ENCODE measurements around the gene GEMIN8. TPM values are rescaled to one million over a fixed set of nuclear protein-coding genes. Genes with fewer than 3 reads are reported as not detected.

Gene GEMIN8
- total RNA-seq, 4 donors from 2014 or later: 8.6 to 22.1 (median 12.6) TPM

DNA sequence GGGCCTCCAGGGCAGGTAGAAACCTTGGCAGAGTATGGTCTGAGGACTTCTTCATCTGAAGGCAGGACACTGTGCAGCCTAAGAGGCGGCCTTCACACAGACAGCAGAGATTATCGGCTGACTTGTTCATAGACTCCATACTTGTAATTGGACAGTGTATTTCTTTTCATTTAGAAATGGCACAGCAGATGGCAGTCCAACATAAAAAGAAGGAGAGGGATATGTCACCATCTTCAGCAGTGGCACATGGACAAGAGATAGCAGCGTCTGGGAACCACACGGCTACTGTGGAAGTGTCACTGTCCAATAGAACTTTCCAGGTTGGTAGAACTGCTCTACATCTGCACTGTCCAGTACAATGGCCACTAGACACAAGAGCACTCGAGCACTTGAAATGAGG lies 21.7 kb upstream of the GEMIN8 start:
- no peak overlapping the region for H3K27ac ChIP-seq
- no peaks in the 10 kb centered on the region for H3K9me3 ChIP-seq
- no peak for DNase-seq
- 61% methylated on average over 5 of the region's 5 CpGs; no CpG with 5 or more reads in 1 of the 2 donors for WGBS, 2 donors (ENCODE audit: low coverage in 1 of 2)
- H3K4me1 ChIP-seq: no peaks in the 10 kb centered on the region
- intact Hi-C loops (cut with DNase I; ENCODE audit: low total_unique reads): no loop called here
- TF ChIP-seq, protein P1, sequence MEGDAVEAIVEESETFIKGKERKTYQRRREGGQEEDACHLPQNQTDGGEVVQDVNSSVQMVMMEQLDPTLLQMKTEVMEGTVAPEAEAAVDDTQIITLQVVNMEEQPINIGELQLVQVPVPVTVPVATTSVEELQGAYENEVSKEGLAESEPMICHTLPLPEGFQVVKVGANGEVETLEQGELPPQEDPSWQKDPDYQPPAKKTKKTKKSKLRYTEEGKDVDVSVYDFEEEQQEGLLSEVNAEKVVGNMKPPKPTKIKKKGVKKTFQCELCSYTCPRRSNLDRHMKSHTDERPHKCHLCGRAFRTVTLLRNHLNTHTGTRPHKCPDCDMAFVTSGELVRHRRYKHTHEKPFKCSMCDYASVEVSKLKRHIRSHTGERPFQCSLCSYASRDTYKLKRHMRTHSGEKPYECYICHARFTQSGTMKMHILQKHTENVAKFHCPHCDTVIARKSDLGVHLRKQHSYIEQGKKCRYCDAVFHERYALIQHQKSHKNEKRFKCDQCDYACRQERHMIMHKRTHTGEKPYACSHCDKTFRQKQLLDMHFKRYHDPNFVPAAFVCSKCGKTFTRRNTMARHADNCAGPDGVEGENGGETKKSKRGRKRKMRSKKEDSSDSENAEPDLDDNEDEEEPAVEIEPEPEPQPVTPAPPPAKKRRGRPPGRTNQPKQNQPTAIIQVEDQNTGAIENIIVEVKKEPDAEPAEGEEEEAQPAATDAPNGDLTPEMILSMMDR (IDR thresholded peaks at IDR 0.05): peak in 3 of 5 experiments; percentile 12 to 44 (median 26)
- no peak for TF ChIP-seq EP300 (IDR thresholded peaks at IDR 0.05; ENCODE audit: low read depth)
- no peaks in the 10 kb centered on the region for H3K36me3 ChIP-seq
- H3K27me3 ChIP-seq: no peaks in the 10 kb centered on the region
- in situ Hi-C loops (cut with MboI; ENCODE audit: low pct_ligation_motif_present in 1 of 4, low pct_unique_long_range_greater_than_20kb in 1 of 4, low sequenced_read_pairs in 3 of 4): loop anchor here in 3 of 4 donors (25.0 kb wide), 2 partner anchors 461 to 1086 kb away; no protein-coding TSS in a partner anchor
- no peak overlapping the region for H3K4me3 ChIP-seq

DNA sequence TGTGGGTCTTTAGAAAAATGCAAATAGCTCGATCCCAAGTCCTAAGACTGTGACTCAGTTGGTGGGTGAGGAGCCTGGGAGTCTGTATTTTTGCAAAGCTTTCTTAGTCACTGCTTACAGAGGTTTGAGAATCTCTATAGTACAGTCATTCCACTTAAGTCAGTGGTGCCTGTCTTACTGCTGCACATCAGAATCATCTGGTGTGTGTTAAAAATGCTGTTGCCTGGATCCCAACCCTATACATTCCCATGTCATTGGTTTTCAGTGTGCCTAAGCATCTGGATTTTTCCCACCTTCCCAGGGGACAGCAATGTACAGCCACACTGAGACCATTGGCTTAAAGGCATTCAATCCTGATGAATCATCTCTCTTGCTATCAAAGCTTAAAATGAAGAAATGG lies 21.0 kb upstream of the GEMIN8 start:
- no peaks in the 10 kb centered on the region for H3K27me3 ChIP-seq
- no peaks in the 10 kb centered on the region for H3K4me1 ChIP-seq
- WGBS, 2 donors (ENCODE audit: low coverage in 1 of 2): 22% methylated on average over 1 of the region's 1 CpG; no CpG with 5 or more reads in 1 of the 2 donors
- H3K27ac ChIP-seq: no peak overlapping the region
- intact Hi-C loops (cut with DNase I; ENCODE audit: low total_unique reads): no loop called here
- no peaks in the 10 kb centered on the region for H3K9me3 ChIP-seq
- no peak overlapping the region for H3K4me3 ChIP-seq
- in situ Hi-C loops (cut with MboI; ENCODE audit: low pct_ligation_motif_present in 1 of 4, low pct_unique_long_range_greater_than_20kb in 1 of 4, low sequenced_read_pairs in 3 of 4): loop anchor here in 3 of 4 donors (25.0 kb wide), 2 partner anchors 462 to 1087 kb away; no protein-coding TSS in a partner anchor
- no peaks in the 10 kb centered on the region for H3K36me3 ChIP-seq
- DNase-seq: no peak
- TF ChIP-seq POLR2AphosphoS5 (IDR thresholded peaks at IDR 0.05) (no peak), POLR2A (IDR thresholded peaks at IDR 0.05) (no peak), EP300 (IDR thresholded peaks at IDR 0.05; ENCODE audit: low read depth) (no peak)
- TF ChIP-seq, protein P1 (IDR thresholded peaks at IDR 0.05): no peak

DNA sequence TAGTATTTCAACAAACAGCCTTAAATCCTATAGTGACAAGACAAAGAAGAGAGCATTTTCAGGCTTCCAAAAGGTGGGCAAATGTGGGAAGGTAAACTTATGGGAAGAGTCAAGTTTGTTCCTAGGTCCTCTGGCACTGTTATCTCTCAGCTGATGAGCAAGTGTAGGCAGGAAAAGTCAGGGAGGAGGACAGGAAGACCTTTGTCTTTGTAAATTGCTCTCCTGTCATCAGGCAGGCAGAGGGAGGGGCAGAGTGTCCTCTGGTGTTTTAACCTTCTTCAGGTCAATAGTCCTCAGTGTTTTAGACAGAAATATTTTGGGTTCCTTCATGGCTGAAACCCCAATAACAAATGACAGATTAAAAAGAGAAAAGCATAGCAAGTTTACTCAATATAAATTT lies 13.5 kb upstream of the GEMIN8 start:
- intact Hi-C loops (cut with DNase I; ENCODE audit: low total_unique reads) (no loop called here), in situ Hi-C loops (cut with MboI; ENCODE audit: low pct_ligation_motif_present in 1 of 4, low pct_unique_long_range_greater_than_20kb in 1 of 4, low sequenced_read_pairs in 3 of 4) (loop anchor here (10.0 to 25.0 kb wide), 8 partner anchors 281 to 1202 kb away; partner anchors contain the start of genes OFD1 (in 1 of the 4), TCEANC (in 1 of the 4), TLR8 (in 1 of the 4) and TRAPPC2 (in 1 of the 4))
- no peaks in the 10 kb centered on the region for H3K36me3 ChIP-seq
- H3K27me3 ChIP-seq: no peaks in the 10 kb centered on the region
- H3K27ac ChIP-seq: no peak overlapping the region
- H3K4me3 ChIP-seq: no peak overlapping the region
- no peak for TF ChIP-seq EP300 (IDR thresholded peaks at IDR 0.05; ENCODE audit: low read depth)
- TF ChIP-seq, protein P1 (IDR thresholded peaks at IDR 0.05): no peak
- no peak for TF ChIP-seq POLR2AphosphoS5 (IDR thresholded peaks at IDR 0.05)
- TF ChIP-seq POLR2A (IDR thresholded peaks at IDR 0.05): no peak
- DNase-seq: no peak
- no peaks in the 10 kb centered on the region for H3K4me1 ChIP-seq
- H3K9me3 ChIP-seq: no peaks in the 10 kb centered on the region

DNA sequence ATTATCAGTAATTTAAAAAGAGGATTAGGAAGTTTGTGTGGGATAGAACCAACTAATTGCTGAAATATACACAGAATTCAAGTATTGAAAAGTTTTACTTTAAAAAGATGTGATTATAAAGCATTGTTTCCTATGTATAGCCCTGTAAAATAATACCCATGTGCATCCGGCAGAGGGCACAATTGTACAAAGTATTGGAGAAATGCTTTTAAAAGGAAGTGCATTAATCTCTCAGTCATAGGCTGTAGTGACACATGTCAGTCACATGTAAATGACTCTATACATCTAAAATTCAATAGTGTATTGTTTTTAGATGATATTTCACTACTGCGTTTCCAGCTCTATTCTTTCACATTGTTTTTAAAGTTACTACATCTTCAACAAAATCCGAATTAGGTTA lies 9.7 kb upstream of the GEMIN8 start:
- TF ChIP-seq, protein P1 (IDR thresholded peaks at IDR 0.05): peak; percentile 50 to 69 (median 54)
- TF ChIP-seq POLR2A (IDR thresholded peaks at IDR 0.05): no peak
- WGBS, 2 donors (ENCODE audit: low coverage in 1 of 2): 33 to 53% methylated on average over 2 to 3 of the region's 3 CpGs
- Histone ChIP-seq H3K27me3 (no peaks in the 10 kb centered on the region), H3K4me1 (no peaks in the 10 kb centered on the region), H3K4me3 (no peak overlapping the region), H3K27ac (no peak overlapping the region), H3K36me3 (no peaks in the 10 kb centered on the region), H3K9me3 (no peaks in the 10 kb centered on the region)
- in situ Hi-C loops (cut with MboI; ENCODE audit: low pct_ligation_motif_present in 1 of 4, low pct_unique_long_range_greater_than_20kb in 1 of 4, low sequenced_read_pairs in 3 of 4) (loop anchor here (10.0 to 25.0 kb wide), 9 partner anchors 277 to 1198 kb away; partner anchors contain the start of genes TCEANC (in 2 of the 4), OFD1 (in 1 of the 4), TLR8 (in 1 of the 4) and TRAPPC2 (in 1 of the 4)), intact Hi-C loops (cut with DNase I; ENCODE audit: low total_unique reads) (loop anchor here (5.0 to 10.0 kb wide), 3 partner anchors 285 to 1103 kb away; no protein-coding TSS in a partner anchor)
- DNase-seq: peak; percentile 61

Data from transverse colon (tissue), 4 donors.